ENCODE measurements around the gene TSC22D4. TPM values are rescaled to one million over a fixed set of nuclear protein-coding genes. Genes with fewer than 3 reads are reported as not detected.
"Not testable (repeated sequence)": the region's sequence is repeated elsewhere in the genome, so short reads cannot be mapped to it uniquely, and the experiment has no call there.

The TSC22D4 gene
- total RNA-seq, 1 donor, result 39.8 TPM

GRCh38 chr7:100504887-100505611 lies 26.0 kb upstream of the TSC22D4 start:
- Histone ChIP-seq H3K4me3 (ENCODE audit: low read length) (no peak overlapping the region), H3K9me3 (ENCODE audit: low read depth, low read length) (no peaks in the 10 kb centered on the region), H3K4me1 (ENCODE audit: insufficient read depth, low read length) (no peaks in the 10 kb centered on the region), H3K27me3 (ENCODE audit: insufficient read depth, low read length) (no peaks in the 10 kb centered on the region)

GRCh38 chr7:100504031-100504430 lies 25.0 kb upstream of the TSC22D4 start:
- H3K27me3 ChIP-seq (ENCODE audit: insufficient read depth, low read length); H3K9me3 ChIP-seq (ENCODE audit: low read depth, low read length); H3K4me3 ChIP-seq (ENCODE audit: low read length); H3K4me1 ChIP-seq (ENCODE audit: insufficient read depth, low read length): not testable (repeated sequence)

DNA sequence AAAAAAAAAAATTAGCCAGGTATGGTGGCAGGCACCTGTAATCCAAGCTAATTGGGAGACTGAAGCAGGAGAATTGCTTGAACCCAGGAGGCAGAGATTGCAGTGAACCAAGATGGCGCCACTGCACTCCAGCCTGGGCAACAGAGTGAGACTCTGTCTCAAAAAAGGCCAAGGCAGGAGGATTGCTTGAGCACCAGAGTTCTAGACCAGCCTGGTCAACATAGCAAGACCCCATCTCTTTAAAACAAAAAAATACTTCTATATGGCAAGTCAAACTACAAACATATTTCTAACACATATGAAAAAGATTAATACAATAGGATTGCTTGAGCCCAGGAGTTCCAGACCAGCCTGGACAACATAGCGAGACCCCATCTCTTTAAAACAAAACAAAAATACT lies 21.7 kb upstream of the TSC22D4 start:
- H3K4me3 ChIP-seq (ENCODE audit: low read length); H3K4me1 ChIP-seq (ENCODE audit: insufficient read depth, low read length); H3K27me3 ChIP-seq (ENCODE audit: insufficient read depth, low read length); H3K9me3 ChIP-seq (ENCODE audit: low read depth, low read length): not testable (repeated sequence)

- Histone ChIP-seq H3K9me3 (ENCODE audit: low read depth, low read length) (no peaks in the 10 kb centered on the region), H3K27me3 (ENCODE audit: insufficient read depth, low read length) (peaks cover 16% of the 10 kb centered on the region), H3K4me1 (ENCODE audit: insufficient read depth, low read length) (peaks cover 13% of the 10 kb centered on the region), H3K4me3 (ENCODE audit: low read length) (no peak overlapping the region)
These were observed 17.5 kb upstream of the TSC22D4 start for GRCh38 chr7:100496509-100496908.

DNA sequence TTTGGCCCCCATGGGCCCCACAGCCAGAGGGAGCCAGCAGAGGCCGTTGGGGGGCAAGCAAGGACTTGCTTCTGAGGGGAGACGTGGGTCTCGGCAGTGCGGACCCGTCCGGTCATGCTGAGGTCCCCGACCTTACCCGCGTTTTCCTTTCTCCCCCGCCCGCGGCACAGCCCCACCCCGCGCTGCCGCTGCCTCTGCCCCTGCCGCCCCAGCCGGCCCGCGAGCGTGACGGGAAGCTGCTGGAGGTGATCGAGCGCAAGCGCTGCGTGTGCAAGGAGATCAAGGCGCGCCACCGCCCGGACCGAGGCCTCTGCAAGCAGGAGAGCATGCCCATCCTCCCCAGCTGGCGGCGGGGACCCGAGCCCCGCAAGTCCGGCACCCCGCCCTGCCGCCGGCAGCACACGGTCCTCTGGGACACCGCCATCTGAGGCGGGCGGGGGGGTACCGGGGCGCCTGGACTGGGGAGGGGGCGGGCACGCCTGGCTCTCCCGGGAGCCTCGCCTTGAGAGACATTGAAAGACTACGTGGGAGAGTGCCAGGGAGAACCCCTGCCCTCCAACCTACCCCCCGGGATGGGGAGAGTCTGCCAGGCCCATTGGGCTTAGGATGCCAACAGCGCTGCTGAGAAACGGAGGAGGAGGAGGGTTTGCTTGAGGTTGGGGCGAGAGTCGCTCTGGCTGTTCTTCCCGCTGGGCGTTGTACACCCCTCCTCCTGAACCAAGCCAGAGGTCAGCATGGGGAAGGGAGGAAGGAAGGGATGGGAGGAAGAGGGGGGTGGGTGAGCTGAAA lies 14.7 kb upstream of the TSC22D4 start:
- Histone ChIP-seq H3K9me3 (ENCODE audit: low read depth, low read length) (no peaks in the 10 kb centered on the region), H3K4me3 (ENCODE audit: low read length) (no peak overlapping the region), H3K4me1 (ENCODE audit: insufficient read depth, low read length) (peaks cover 13% of the 10 kb centered on the region), H3K27me3 (ENCODE audit: insufficient read depth, low read length) (peaks cover 16% of the 10 kb centered on the region)

GRCh38 chr7:100492738-100493475 lies 13.9 kb upstream of the TSC22D4 start:
- peaks cover 16% of the 10 kb centered on the region for H3K27me3 ChIP-seq (ENCODE audit: insufficient read depth, low read length)
- H3K4me3 ChIP-seq (ENCODE audit: low read length), result no peak overlapping the region
- peaks cover 13% of the 10 kb centered on the region for H3K4me1 ChIP-seq (ENCODE audit: insufficient read depth, low read length)
- no peaks in the 10 kb centered on the region for H3K9me3 ChIP-seq (ENCODE audit: low read depth, low read length)

DNA sequence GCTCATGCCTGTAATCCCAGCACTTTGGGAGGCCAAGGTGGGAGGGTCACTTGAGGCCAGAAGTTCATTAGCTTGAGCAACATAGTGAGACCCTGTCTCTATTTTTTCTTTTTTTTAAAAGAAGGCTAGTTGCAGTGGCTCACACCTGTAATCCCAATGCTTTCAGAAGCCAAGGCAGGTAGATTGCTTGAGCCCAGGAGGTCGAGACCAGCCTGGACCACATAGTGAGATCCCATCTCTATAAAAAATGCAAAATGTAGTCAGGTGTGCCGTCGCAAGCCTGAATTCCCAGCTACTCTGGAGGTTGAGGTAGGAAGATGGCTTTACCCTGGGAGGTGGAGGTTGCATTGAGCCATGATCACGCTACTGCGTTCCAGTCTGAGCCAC lies 12.2 kb upstream of the TSC22D4 start:
- no peaks in the 10 kb centered on the region for H3K9me3 ChIP-seq (ENCODE audit: low read depth, low read length)
- peaks cover 16% of the 10 kb centered on the region for H3K27me3 ChIP-seq (ENCODE audit: insufficient read depth, low read length)
- H3K4me3 ChIP-seq (ENCODE audit: low read length), result no peak overlapping the region
- H3K4me1 ChIP-seq (ENCODE audit: insufficient read depth, low read length), result peaks cover 13% of the 10 kb centered on the region

GRCh38 chr7:100490483-100491191 lies 11.6 kb upstream of the TSC22D4 start:
- H3K27me3 ChIP-seq (ENCODE audit: insufficient read depth, low read length), result peaks cover 16% of the 10 kb centered on the region
- H3K9me3 ChIP-seq (ENCODE audit: low read depth, low read length), result no peaks in the 10 kb centered on the region
- H3K4me1 ChIP-seq (ENCODE audit: insufficient read depth, low read length), result peaks cover 13% of the 10 kb centered on the region
- H3K4me3 ChIP-seq (ENCODE audit: low read length), result no peak overlapping the region

GRCh38 chr7:100489824-100490223 lies 10.8 kb upstream of the TSC22D4 start:
- Histone ChIP-seq H3K4me1 (ENCODE audit: insufficient read depth, low read length) (peaks cover 13% of the 10 kb centered on the region), H3K9me3 (ENCODE audit: low read depth, low read length) (no peaks in the 10 kb centered on the region), H3K4me3 (ENCODE audit: low read length) (no peak overlapping the region), H3K27me3 (ENCODE audit: insufficient read depth, low read length) (peaks cover 16% of the 10 kb centered on the region)

- H3K4me3 ChIP-seq (ENCODE audit: low read length), result no peak overlapping the region
- H3K27me3 ChIP-seq (ENCODE audit: insufficient read depth, low read length), result peaks cover 14% of the 10 kb centered on the region
- peaks cover 11% of the 10 kb centered on the region for H3K4me1 ChIP-seq (ENCODE audit: insufficient read depth, low read length)
- H3K9me3 ChIP-seq (ENCODE audit: low read depth, low read length), result no peaks in the 10 kb centered on the region
These were observed 10.1 kb upstream of the TSC22D4 start for GRCh38 chr7:100489121-100489520.

DNA sequence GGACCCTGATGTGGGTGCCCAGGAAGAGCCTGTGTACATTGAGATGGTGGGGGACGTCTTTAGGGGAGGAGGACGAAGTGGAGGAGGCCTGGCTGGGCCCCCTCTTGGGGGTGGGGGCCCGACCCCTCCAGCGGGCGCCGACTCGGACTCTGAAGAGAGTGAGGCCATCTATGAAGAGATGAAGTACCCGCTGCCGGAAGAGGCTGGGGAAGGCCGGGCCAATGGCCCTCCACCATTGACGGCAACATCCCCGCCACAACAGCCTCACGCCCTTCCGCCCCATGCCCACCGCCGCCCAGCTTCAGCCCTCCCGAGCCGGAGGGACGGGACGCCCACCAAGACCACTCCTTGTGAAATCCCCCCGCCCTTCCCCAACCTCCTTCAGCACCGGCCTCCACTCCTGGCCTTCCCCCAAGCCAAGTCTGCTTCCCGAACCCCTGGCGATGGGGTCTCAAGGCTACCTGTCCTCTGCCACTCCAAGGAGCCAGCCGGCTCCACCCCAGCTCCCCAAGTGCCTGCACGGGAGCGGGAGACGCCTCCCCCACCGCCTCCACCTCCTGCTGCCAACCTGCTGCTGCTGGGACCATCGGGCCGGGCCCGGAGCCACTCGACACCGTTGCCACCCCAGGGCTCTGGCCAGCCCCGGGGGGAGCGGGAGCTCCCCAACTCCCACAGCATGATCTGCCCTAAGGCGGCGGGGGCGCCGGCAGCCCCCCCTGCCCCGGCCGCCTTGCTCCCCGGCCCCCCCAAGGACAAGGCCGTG lies 9.5 kb upstream of the TSC22D4 start:
- H3K9me3 ChIP-seq (ENCODE audit: low read depth, low read length), result no peaks in the 10 kb centered on the region
- H3K4me1 ChIP-seq (ENCODE audit: insufficient read depth, low read length), result peaks cover 6% of the 10 kb centered on the region
- no peak overlapping the region for H3K4me3 ChIP-seq (ENCODE audit: low read length)
- peaks cover 11% of the 10 kb centered on the region for H3K27me3 ChIP-seq (ENCODE audit: insufficient read depth, low read length)

- Histone ChIP-seq H3K4me3 (ENCODE audit: low read length) (no peak overlapping the region), H3K4me1 (ENCODE audit: insufficient read depth, low read length) (peaks cover 10% of the 10 kb centered on the region), H3K9me3 (ENCODE audit: low read depth, low read length) (no peaks in the 10 kb centered on the region), H3K27me3 (ENCODE audit: insufficient read depth, low read length) (no peaks in the 10 kb centered on the region)
These were observed 7.9 kb upstream of the TSC22D4 start for GRCh38 chr7:100486753-100487446.

GRCh38 chr7:100486111-100486636 lies 7.2 kb upstream of the TSC22D4 start:
- no peaks in the 10 kb centered on the region for H3K9me3 ChIP-seq (ENCODE audit: low read depth, low read length)
- H3K4me1 ChIP-seq (ENCODE audit: insufficient read depth, low read length), result peaks cover 10% of the 10 kb centered on the region
- H3K4me3 ChIP-seq (ENCODE audit: low read length), result no peak overlapping the region
- H3K27me3 ChIP-seq (ENCODE audit: insufficient read depth, low read length), result no peaks in the 10 kb centered on the region
